Vagina (tissue), 2 donors: ENCODE results near the gene NME8.

ENCODE experiments used
- POLR2A ChIP-seq, 2 donors: fragments of 450-650 bp; IDR thresholded peaks; one replicate each; pipeline ENCODE4 v1.6.1; 2017; ENCODE audit warnings: antibody characterized with exemption in 2 of 2, mild to moderate bottlenecking in 2 of 2, moderate library complexity in 2 of 2
- POLR2AphosphoS5 ChIP-seq, 2 donors: sonication (generic); formaldehyde crosslinking; IDR thresholded peaks; one replicate each; pipeline ENCODE4 v1.9.0; 2017; ENCODE audit warnings: antibody characterized with exemption in 2 of 2, mild to moderate bottlenecking in 2 of 2, low read depth in 1 of 2; ENCODE audit not compliant: insufficient read depth in 1 of 2
- TF ChIP-seq, protein P1 (sequence below), 3 experiments: fragments of 450-650 bp in 2 of 3; fragments of 200-600 bp in 1 of 3; sonication (generic) in 1 of 3; IDR thresholded peaks; one replicate each; pipeline ENCODE4 v1.5.1; 2017 to 2019; ENCODE audit warnings: antibody characterized with exemption in 3 of 3, mild to moderate bottlenecking in 2 of 3, moderate library complexity in 2 of 3

DNA sequence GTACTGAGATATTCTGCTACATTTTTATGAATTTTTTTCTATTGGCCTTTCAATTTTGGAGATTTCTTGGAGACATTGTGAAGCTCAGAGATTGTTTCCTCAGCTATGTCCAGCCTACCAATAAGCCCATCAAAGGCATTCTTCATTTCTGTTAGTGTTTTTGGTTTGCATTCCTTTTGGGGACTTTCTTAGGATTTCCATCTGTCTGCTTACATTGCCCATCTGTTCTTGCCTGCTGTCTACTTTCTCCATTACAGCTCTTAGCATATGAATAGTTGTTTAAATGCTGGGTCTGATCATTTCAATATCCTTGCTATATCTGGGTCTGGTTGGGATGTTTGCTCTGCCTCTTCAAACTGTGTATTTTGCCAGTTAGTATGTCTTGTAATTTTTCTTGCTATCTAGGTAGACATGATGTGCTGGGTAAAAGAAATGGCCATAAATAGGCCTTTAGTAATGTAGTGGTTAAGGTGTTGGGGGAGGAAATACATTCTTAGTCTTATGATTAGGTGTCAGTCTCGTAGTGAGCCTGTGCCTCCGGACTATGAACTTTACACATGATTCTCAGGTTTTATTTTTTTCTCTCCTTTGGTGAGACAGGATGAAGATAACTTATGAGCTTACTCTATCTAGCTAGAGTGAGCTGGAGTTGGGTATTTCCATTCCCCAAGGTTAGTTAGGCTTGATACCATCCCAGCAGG is 32.6 kb upstream of the NME8 start:
- TF ChIP-seq POLR2A (IDR thresholded peaks at IDR 0.05) = no peak
- TF ChIP-seq, protein P1, sequence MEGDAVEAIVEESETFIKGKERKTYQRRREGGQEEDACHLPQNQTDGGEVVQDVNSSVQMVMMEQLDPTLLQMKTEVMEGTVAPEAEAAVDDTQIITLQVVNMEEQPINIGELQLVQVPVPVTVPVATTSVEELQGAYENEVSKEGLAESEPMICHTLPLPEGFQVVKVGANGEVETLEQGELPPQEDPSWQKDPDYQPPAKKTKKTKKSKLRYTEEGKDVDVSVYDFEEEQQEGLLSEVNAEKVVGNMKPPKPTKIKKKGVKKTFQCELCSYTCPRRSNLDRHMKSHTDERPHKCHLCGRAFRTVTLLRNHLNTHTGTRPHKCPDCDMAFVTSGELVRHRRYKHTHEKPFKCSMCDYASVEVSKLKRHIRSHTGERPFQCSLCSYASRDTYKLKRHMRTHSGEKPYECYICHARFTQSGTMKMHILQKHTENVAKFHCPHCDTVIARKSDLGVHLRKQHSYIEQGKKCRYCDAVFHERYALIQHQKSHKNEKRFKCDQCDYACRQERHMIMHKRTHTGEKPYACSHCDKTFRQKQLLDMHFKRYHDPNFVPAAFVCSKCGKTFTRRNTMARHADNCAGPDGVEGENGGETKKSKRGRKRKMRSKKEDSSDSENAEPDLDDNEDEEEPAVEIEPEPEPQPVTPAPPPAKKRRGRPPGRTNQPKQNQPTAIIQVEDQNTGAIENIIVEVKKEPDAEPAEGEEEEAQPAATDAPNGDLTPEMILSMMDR (IDR thresholded peaks at IDR 0.05) = no peak
- no peak for TF ChIP-seq POLR2AphosphoS5 (IDR thresholded peaks at IDR 0.05; ENCODE audit: insufficient read depth in 1 of 2, low read depth in 1 of 2)
